Heart left ventricle (tissue), 16 donors: Measurements from ENCODE around the gene VIM. TPM values are rescaled to one million over a fixed set of nuclear protein-coding genes. Genes with fewer than 3 reads are reported as not detected.

Experiments used
- ATAC-seq, 4 donors: fragments of 200-7000 bp; cut with Tn5 transposase; one replicate each; pipeline ENCODE4 v1.9.1; 2020 to 2022; ENCODE audit warnings: moderate library complexity in 4 of 4, mild to moderate bottlenecking in 3 of 4, moderate number of reproducible peaks in 1 of 4
- DNase-seq, 5 donors: peaks; one replicate each; pipeline ENCODE4 v3.0.0-alpha.2; 2020
- H3K27ac ChIP-seq, 12 donors: fragments of 200-600 bp; sonication (generic) in 4 of 12; one replicate each; pipeline versions ENCODE4 v1.5.0 to v1.8.0; 2016 to 2022; ENCODE audit warnings: mild to moderate bottlenecking in 2 of 12
- H3K27me3 ChIP-seq, 9 donors: fragments of 200-600 bp; sonication (generic) in 2 of 9; one replicate each; pipeline versions ENCODE4 v1.5.1 to v1.8.0; 2016 to 2022; ENCODE audit warnings: mild to moderate bottlenecking in 3 of 9
- H3K36me3 ChIP-seq, 9 donors: fragments of 200-600 bp; sonication (generic) in 2 of 9; one replicate each; pipeline versions ENCODE4 v1.5.0 to v1.8.0; 2018 to 2022; ENCODE audit warnings: mild to moderate bottlenecking in 2 of 9
- H3K4me1 ChIP-seq, 12 donors: fragments of 200-600 bp; sonication (generic) in 4 of 12; one replicate each; pipeline versions ENCODE4 v1.5.0 to v1.8.0; 2016 to 2022; ENCODE audit warnings: mild to moderate bottlenecking in 3 of 12
- H3K4me3 ChIP-seq, 12 donors: fragments of 200-600 bp; sonication (generic) in 4 of 12; one replicate each; pipeline versions ENCODE4 v1.5.0 to v1.8.0; 2017 to 2022; ENCODE audit warnings: mild to moderate bottlenecking in 9 of 12, moderate library complexity in 4 of 12
- H3K9me3 ChIP-seq, 12 donors: fragments of 200-600 bp; sonication (generic) in 4 of 12; one replicate each; pipeline versions ENCODE4 v1.5.0 to v1.8.0; 2016 to 2022; ENCODE audit warnings: mild to moderate bottlenecking in 1 of 12
- POLR2A ChIP-seq, 2 donors: fragments of 450-650 bp; IDR thresholded peaks; one replicate each; pipeline ENCODE4 v1.6.1; 2017; ENCODE audit warnings: antibody characterized with exemption in 2 of 2, mild to moderate bottlenecking in 2 of 2, moderate library complexity in 2 of 2
- WGBS, 4 donors: extraction: QIAGEN DNeasy Blood & Tissue Kit in 2 of 4; methylation state at CpG; one replicate each; pipeline versions ENCODE4 v1.1.5 to v1.1.7; 2013 to 2018; 5-methylcytosine and 5-hydroxymethylcytosine counted together
- intact Hi-C, 10 donors: fragments of 100-400 bp; cut with DNase I; formaldehyde crosslinking; loops; one replicate each; pipeline versions ENCODE4 v1.11.1 to v1.14.2; 2022
- polyA plus RNA-seq, 2 donors: library from polyadenylated mRNA; stranded (reverse); fragments of 200-250 nt; gene quantifications; one replicate each; pipeline ENCODE4 v1.2.3, GENCODE V29; 2013
- total RNA-seq, 9 donors: library from RNA; depleted of rRNA in 2 of 9; stranded (reverse); fragments of >200 nt in 2 of 9; fragmentation: NEBNext Ultra II Directional in 3 of 9; extraction: Animal tissue kit (Norgen Biotek cat#: 25700) in 3 of 9; gene quantifications; one replicate each; pipeline versions ENCODE4 v1.1.0 to v1.2.4, GENCODE V29; 2016 to 2023
- TF ChIP-seq, protein P1 (sequence below), 12 donors: fragments of 200-600 bp; sonication (generic) in 4 of 12; IDR thresholded peaks; one replicate each; pipeline versions ENCODE4 v1.5.0 to v1.8.0; 2018 to 2022; ENCODE audit warnings: antibody characterized with exemption in 12 of 12, mild to moderate bottlenecking in 5 of 12
- donor health status: ischemic (EF 13 %, LVEDD 7.1; RV severe dilation, severe dysfunction).
- donor health status: healthy with polysubstance abuse.
- donor health status: DM: no; HTN: yes; CAD: no.
- donor health status: DM: no; HTN: no; CAD: no.
- donor health status: ischemic (EF 25% LVEDD 6.9; RV normal size, moderate dysfunction).
- donor health status: ischemic (EF 25% LVEDD 5.7; RV mildly dilated, moderate dysfunction).
- donor health status: healthy.
- donor health status: DM: yes; HTN: yes; CAD: no.
- donor health status: ischemic (EF 35%, LVEDD 5.7; RV mildly dilated, moderate dysfunction).
- donor health status: nonischemic (EF 11% LVEDD 7.7; RV severe dilation, severe dysfunction).
- donor health status: DM: yes; HTN: yes; CAD: no.
- donor health status: PGD.
- donor health status: ischemic (EF 29% LVEDD 5.4; RV normal size, mild dysfunction).
- donor health status: nonischemic (EF 23%, LVEDD 6.1; RV moderate dilation, normal function).

VIM gene
- total and polyA plus RNA-seq, 11 donors = 249 to 1,163 (median 387) TPM

GRCh38 chr10:17286562-17287550 is 58.8 kb downstream of the VIM start:
- Histone ChIP-seq H3K9me3 (peaks cover 0 to 21% (median 6%) of the 10 kb centered on the region in 12 donors), H3K4me3 (no peak overlapping the region), H3K27me3 (peaks cover 0 to 4% (median 0%) of the 10 kb centered on the region in 9 donors), H3K4me1 (no peaks in the 10 kb centered on the region), H3K27ac (no peak overlapping the region), H3K36me3 (no peaks in the 10 kb centered on the region)
- WGBS, 4 donors = 63 to 69% (median 67%) methylated on average over 10 of the region's 10 CpGs
- intact Hi-C loops = no loop called here
- TF ChIP-seq, protein P1, sequence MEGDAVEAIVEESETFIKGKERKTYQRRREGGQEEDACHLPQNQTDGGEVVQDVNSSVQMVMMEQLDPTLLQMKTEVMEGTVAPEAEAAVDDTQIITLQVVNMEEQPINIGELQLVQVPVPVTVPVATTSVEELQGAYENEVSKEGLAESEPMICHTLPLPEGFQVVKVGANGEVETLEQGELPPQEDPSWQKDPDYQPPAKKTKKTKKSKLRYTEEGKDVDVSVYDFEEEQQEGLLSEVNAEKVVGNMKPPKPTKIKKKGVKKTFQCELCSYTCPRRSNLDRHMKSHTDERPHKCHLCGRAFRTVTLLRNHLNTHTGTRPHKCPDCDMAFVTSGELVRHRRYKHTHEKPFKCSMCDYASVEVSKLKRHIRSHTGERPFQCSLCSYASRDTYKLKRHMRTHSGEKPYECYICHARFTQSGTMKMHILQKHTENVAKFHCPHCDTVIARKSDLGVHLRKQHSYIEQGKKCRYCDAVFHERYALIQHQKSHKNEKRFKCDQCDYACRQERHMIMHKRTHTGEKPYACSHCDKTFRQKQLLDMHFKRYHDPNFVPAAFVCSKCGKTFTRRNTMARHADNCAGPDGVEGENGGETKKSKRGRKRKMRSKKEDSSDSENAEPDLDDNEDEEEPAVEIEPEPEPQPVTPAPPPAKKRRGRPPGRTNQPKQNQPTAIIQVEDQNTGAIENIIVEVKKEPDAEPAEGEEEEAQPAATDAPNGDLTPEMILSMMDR (IDR thresholded peaks at IDR 0.05) = no peak
- TF ChIP-seq POLR2A (IDR thresholded peaks at IDR 0.05) = no peak
- no peak for ATAC-seq
- DNase-seq = no peak

Other genes starting within 250 kb of the VIM start
- 1 to 10 TPM in 2 of 9 donors, under 1 TPM in 7; 0.28 to 1.5 (median 0.51) TPM for gene CUBN, start 98.4 kb upstream of the VIM start, total RNA-seq
- under 1 TPM; 0.07 to 0.27 TPM for gene CUBN, start 98.4 kb upstream of the VIM start, polyA plus RNA-seq
- 1 to 10 TPM; 2.7 to 6.0 (median 4.6) TPM for gene TRDMT1, start 26.6 kb upstream of the VIM start, total RNA-seq
- 1 to 10 TPM; 1.8 to 3.0 TPM for gene TRDMT1, start 26.6 kb upstream of the VIM start, polyA plus RNA-seq
- 10 to 100 TPM in 1 of 9 donors, 1 to 10 TPM in 8; 2.6 to 10.1 (median 5.2) TPM for gene ST8SIA6, start 226.4 kb downstream of the VIM start, total RNA-seq
- 1 to 10 TPM in 1 of 2 donors, under 1 TPM in 1; 0.80 to 3.6 TPM for gene ST8SIA6, start 226.4 kb downstream of the VIM start, polyA plus RNA-seq